IMR-90 (cell line): ENCODE data around the gene IRF5. TPM values are rescaled to one million over a fixed set of nuclear protein-coding genes. Genes with fewer than 3 reads are reported as not detected.

Source experiments
- ATAC-seq: fragments of 200-7000 bp; cut with Tn5 transposase; 2 replicates; pipeline ENCODE4 v1.9.1; 2020; ENCODE audit warnings: low read depth, mild to moderate bottlenecking, moderate library complexity
- BruUV-seq: library from RNA; stranded (reverse); fragments of 400-500 nt; replicated peaks from 2 replicates; lab custom pipeline; 2021; lab: Mats Ljungman, UMichigan
- CTCF ChIA-PET: fragments of 300-600 bp; formaldehyde crosslinking; extraction: SDS; loops from one replicate; lab custom pipeline; 2021; ENCODE audit warnings: antibody characterized with exemption; lab: Yijun Ruan, JAX
- POLR2A ChIA-PET: fragments of 300-600 bp; sonication (Branson Sonifier 250); formaldehyde crosslinking; loops from one replicate; lab custom pipeline; 2022; ENCODE audit warnings: antibody characterized with exemption; ENCODE audit not compliant: unreplicated experiment; lab: Charles Lee
- DNase-seq: peaks from one replicate; pipeline ENCODE4 v3.0.0; 2013
- H2AFZ ChIP-seq: replicated peaks from 2 replicates; pipeline ENCODE3; 2013; ENCODE audit warnings: low read length, mild to moderate bottlenecking; ENCODE audit not compliant: poor library complexity
- H2AK5ac ChIP-seq: 2 replicates; pipeline ENCODE4 v1.6.1; 2013; ENCODE audit warnings: low read depth, low read length, inconsistent platforms
- H2AK9ac ChIP-seq: replicated peaks from 2 replicates; pipeline ENCODE3; 2013; ENCODE audit warnings: mild to moderate bottlenecking, low read depth, low read length, moderate library complexity; ENCODE audit not compliant: poor library complexity
- H2BK120ac ChIP-seq: 2 replicates; pipeline ENCODE4 v1.6.1; 2013; ENCODE audit warnings: low read depth, low read length, inconsistent platforms
- H2BK15ac ChIP-seq: 3 replicates; pipeline ENCODE4 v1.6.1; 2013; ENCODE audit warnings: low read depth, low read length, inconsistent platforms
- H2BK20ac ChIP-seq: 2 replicates; pipeline ENCODE4 v1.6.1; 2013; ENCODE audit warnings: low read depth, mild to moderate bottlenecking, inconsistent platforms, low read length, moderate library complexity
- H2BK5ac ChIP-seq: 2 replicates; pipeline ENCODE4 v1.6.1; 2013; ENCODE audit warnings: mild to moderate bottlenecking, low read depth, low read length, inconsistent platforms; ENCODE audit not compliant: poor library complexity, severe bottlenecking
- H3K14ac ChIP-seq: replicated peaks from 2 replicates; pipeline ENCODE4 v1.6.1; 2013; ENCODE audit warnings: low read depth, low read length, inconsistent platforms
- H3K18ac ChIP-seq: 2 replicates; pipeline ENCODE4 v1.6.1; 2013; ENCODE audit warnings: low read depth, low read length, control low read depth
- H3K23ac ChIP-seq: 2 replicates; pipeline ENCODE4 v1.6.1; 2013; ENCODE audit warnings: low read depth, low read length, inconsistent platforms
- H3K27ac ChIP-seq: 2 replicates; pipeline ENCODE4 v1.5.1; 2013; ENCODE audit warnings: mild to moderate bottlenecking, control low read depth, low read length; ENCODE audit not compliant: insufficient read depth
- H3K27me3 ChIP-seq: 2 replicates; pipeline ENCODE4 v1.6.1; 2013; ENCODE audit warnings: low read length; ENCODE audit not compliant: control insufficient read depth, insufficient read depth
- H3K36me3 ChIP-seq: 2 replicates; pipeline ENCODE4 v1.6.1; 2013; ENCODE audit warnings: low read length, mixed read lengths; ENCODE audit not compliant: control insufficient read depth, insufficient read depth
- H3K4ac ChIP-seq: 2 replicates; pipeline ENCODE4 v1.6.1; 2013; ENCODE audit warnings: low read depth, low read length, inconsistent platforms
- H3K4me1 ChIP-seq: 2 replicates; pipeline ENCODE4 v1.6.1; 2013; ENCODE audit warnings: low read length, mixed read lengths; ENCODE audit not compliant: control insufficient read depth, insufficient read depth
- H3K4me2 ChIP-seq: 2 replicates; pipeline ENCODE4 v1.6.1; 2013; ENCODE audit warnings: low read depth, mild to moderate bottlenecking, control low read depth, low read length, moderate library complexity
- H3K4me3 ChIP-seq: 2 replicates; pipeline ENCODE4 v1.5.1; 2013; ENCODE audit warnings: low read depth, mild to moderate bottlenecking, control low read depth, low read length, moderate library complexity; ENCODE audit not compliant: insufficient read depth
- H3K56ac ChIP-seq: 2 replicates; pipeline ENCODE4 v1.6.1; 2013; ENCODE audit warnings: low read length, inconsistent platforms; ENCODE audit not compliant: insufficient read depth; ENCODE audit errors: extremely low read depth
- H3K79me1 ChIP-seq, 2 experiments: 2 replicates each; pipeline ENCODE4 v1.6.1; 2013; ENCODE audit warnings: low read length in 2 of 2, inconsistent platforms in 1 of 2, low read depth in 1 of 2
- H3K9ac ChIP-seq: 2 replicates; pipeline ENCODE4 v1.6.1; 2013; ENCODE audit warnings: low read depth, low read length, control low read depth
- H3K9me1 ChIP-seq: 2 replicates; pipeline ENCODE4 v1.6.1; 2013; ENCODE audit warnings: low read length, inconsistent platforms; ENCODE audit not compliant: insufficient read depth
- H3K9me3 ChIP-seq: 2 replicates; pipeline ENCODE4 v1.6.1; 2013; ENCODE audit warnings: low read length; ENCODE audit not compliant: control insufficient read depth, insufficient read depth
- H4K20me1 ChIP-seq: 2 replicates; pipeline ENCODE4 v1.6.1; 2013; ENCODE audit warnings: low read length, inconsistent platforms; ENCODE audit not compliant: insufficient read depth
- H4K5ac ChIP-seq: 2 replicates; pipeline ENCODE4 v1.6.1; 2013; ENCODE audit warnings: mild to moderate bottlenecking, low read depth, low read length, control low read depth
- H4K8ac ChIP-seq, 2 experiments: 2 replicates each; pipeline ENCODE4 v1.6.1; 2013; ENCODE audit warnings: low read depth in 2 of 2, low read length in 2 of 2, control low read depth in 1 of 2, inconsistent platforms in 1 of 2
- H4K91ac ChIP-seq: 2 replicates; pipeline ENCODE4 v1.6.1; 2013; ENCODE audit warnings: low read depth, low read length, inconsistent platforms; ENCODE audit not compliant: insufficient read depth
- CEBPB ChIP-seq: IDR thresholded peaks from 2 replicates; pipeline ENCODE4 v1.6.1; 2012; ENCODE audit warnings: low read depth, low read length, improper control_type of control experiment
- MAFK ChIP-seq: IDR thresholded peaks from 2 replicates; pipeline ENCODE4 v1.6.1; 2012; ENCODE audit warnings: low read depth, low read length, improper control_type of control experiment
- NFE2L2 ChIP-seq: fragments of 150-350 bp; IDR thresholded peaks from 2 replicates; pipeline ENCODE4 v1.6.1; 2016; ENCODE audit warnings: low read depth, mild to moderate bottlenecking, low read length
- POLR2A ChIP-seq: IDR thresholded peaks from 2 replicates; pipeline ENCODE4 v1.6.1; 2012; ENCODE audit warnings: mild to moderate bottlenecking, low read depth, low read length
- RFX5 ChIP-seq: IDR thresholded peaks from 2 replicates; pipeline ENCODE4 v1.8.0; 2012; ENCODE audit warnings: low read depth, mild to moderate bottlenecking, low read length, moderate library complexity
- WGBS, 2 experiments: methylation state at CpG; one replicate each; pipeline versions ENCODE4 v1.1.5 to v1.1.7; 2013; ENCODE audit warnings: missing lambda C conversion rate in 2 of 2; ENCODE audit not compliant: insufficient read length in 1 of 2; ENCODE audit errors: extremely low coverage in 2 of 2; 5-methylcytosine and 5-hydroxymethylcytosine counted together
- dilution Hi-C: fragments of 300-500 bp; cut with HindIII; formaldehyde crosslinking; loops from one replicate; pipeline ENCODE4 v1.14.3; 2018; ENCODE audit warnings: low sequenced_read_pairs; ENCODE audit not compliant: unreplicated experiment
- in situ Hi-C: fragments of 300-500 bp; cut with MboI; formaldehyde crosslinking; loops from 3 replicates; pipeline ENCODE4 v1.14.3; 2019; ENCODE audit warnings: low sequenced_read_pairs, inconsistent platforms, mixed read lengths
- intact Hi-C: fragments of 100-400 bp; cut with micrococcal nuclease; formaldehyde crosslinking; loops from 2 replicates; pipeline ENCODE4 v1.10.0; 2022
- polyA plus RNA-seq, 3 experiments: library from polyadenylated mRNA; depleted of rRNA; stranded (reverse); fragments of >200 nt; gene quantifications; 2 replicates each; pipeline ENCODE4 v1.2.3, GENCODE V29; 2012; ENCODE audit warnings: low replicate concordance in 1 of 3
- total RNA-seq: library from RNA; depleted of rRNA; stranded (reverse); fragments of >200 nt; gene quantifications from 2 replicates; pipeline ENCODE4 v1.2.3, GENCODE V29; 2012

Gene IRF5
- total and polyA plus RNA-seq, 2 of the 4 experiments (the other 2 are of a cell fraction) = 0.14 to 0.18 TPM

DNA sequence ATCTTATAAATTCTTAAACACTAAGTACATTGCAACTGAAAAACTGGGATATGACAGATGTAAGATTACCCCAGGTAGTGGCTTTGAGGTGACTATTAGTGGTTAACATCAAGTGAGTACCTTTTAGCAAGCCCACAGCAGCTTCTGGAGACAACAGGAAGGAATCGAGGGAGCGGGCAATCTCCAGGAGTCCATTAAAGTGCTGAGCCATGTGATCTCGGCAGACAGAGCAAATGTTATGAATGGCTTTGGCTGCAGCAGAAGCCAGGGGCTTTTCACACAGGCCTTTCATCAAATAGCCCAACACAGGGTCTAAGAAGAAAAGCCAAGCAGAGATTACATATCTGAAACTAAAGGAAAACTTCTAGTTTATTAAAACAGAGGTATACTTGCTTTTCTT, 48.9 kb downstream of the IRF5 start:
- H4K91ac ChIP-seq = no peak overlapping the region
- no peak overlapping the region for H2BK20ac ChIP-seq
- H2AFZ ChIP-seq = no peak overlapping the region
- 75% methylated on average over 2 of the region's 3 CpGs; no CpG with 5 or more reads in 1 of the 2 experiments for WGBS, 2 experiments
- H3K4me3 ChIP-seq = no peak overlapping the region
- H3K23ac ChIP-seq = no peak overlapping the region
- H3K56ac ChIP-seq = no peak overlapping the region
- ATAC-seq (no peak), DNase-seq (no peak)
- TF ChIP-seq NFE2L2 (no peak), CEBPB (no peak), MAFK (no peak), POLR2A (no peak), RFX5 (no peak)
- in situ Hi-C loops (no loop called here), dilution Hi-C loops (no loop called here), intact Hi-C loops (no loop called here)
- H3K9me1 ChIP-seq = no peaks in the 10 kb centered on the region
- no peak overlapping the region for H3K4ac ChIP-seq
- no peak overlapping the region for H3K4me2 ChIP-seq
- H4K8ac ChIP-seq = no peak overlapping the region
- POLR2A ChIA-PET = no interaction called here
- no peak overlapping the region for H4K5ac ChIP-seq
- no peaks in the 10 kb centered on the region for H3K9me3 ChIP-seq
- H3K18ac ChIP-seq = no peak overlapping the region
- BruUV-seq = no TSS peak
- no peak overlapping the region for H3K9ac ChIP-seq
- H3K36me3 ChIP-seq = peaks cover 31% of the 10 kb centered on the region
- no peak overlapping the region for H2BK15ac ChIP-seq
- H3K4me1 ChIP-seq = no peaks in the 10 kb centered on the region
- CTCF ChIA-PET = no interaction called here
- no peak overlapping the region for H2AK5ac ChIP-seq
- no peak overlapping the region for H3K27ac ChIP-seq
- no peaks in the 10 kb centered on the region; a peak in 1 of 4 replicates for H3K79me1 ChIP-seq
- H2BK120ac ChIP-seq = no peak overlapping the region
- no peak overlapping the region for H3K14ac ChIP-seq
- H2BK5ac ChIP-seq = no peak overlapping the region
- no peak overlapping the region for H2AK9ac ChIP-seq
- H4K20me1 ChIP-seq = no peaks in the 10 kb centered on the region
- no peaks in the 10 kb centered on the region for H3K27me3 ChIP-seq
